GM10847 (cell line): Measurements from ENCODE around the gene TXNDC9.
"Not testable (repeated sequence)": the region's sequence is repeated elsewhere in the genome, so short reads cannot be mapped to it uniquely, and the experiment has no call there.

ENCODE experiments used
- POLR2A ChIP-seq: IDR thresholded peaks from 2 replicates; pipeline ENCODE4 v1.6.1; 2011; ENCODE audit not compliant: insufficient read length; ENCODE audit errors: extremely low read depth

Gene TXNDC9

GRCh38 chr2:99337113-99338028 lies 1.2 kb upstream of the TXNDC9 start, which contains the start of gene EIF5B:
EIF5B (plus strand) TSS chr2:99337389; CDS start chr2:99337555, 166 bp downstream.
- peak; percentile 93 for TF ChIP-seq POLR2A

- TF ChIP-seq POLR2A, result no peak
Measured at GRCh38 chr2:99336804-99337112, 625 bp upstream of the TXNDC9 start.

GRCh38 chr2:99325384-99325783 lies 10.7 kb downstream of the TXNDC9 start:
- no peak for TF ChIP-seq POLR2A

GRCh38 chr2:99317161-99317872 lies 18.8 kb downstream of the TXNDC9 start:
- TF ChIP-seq POLR2A, result no peak

GRCh38 chr2:99301097-99301496 lies 35.0 kb downstream of the TXNDC9 start, which contains the start of gene LYG1:
LYG1 (minus strand) TSS chr2:99301197; CDS start chr2:99295670, 5,527 bp downstream.
- TF ChIP-seq POLR2A, result not testable (repeated sequence)

GRCh38 chr2:99299580-99299979 lies 36.6 kb downstream of the TXNDC9 start:
- TF ChIP-seq POLR2A, result no peak

- TF ChIP-seq POLR2A, result no peak
Measured at GRCh38 chr2:99297994-99298393, 38.1 kb downstream of the TXNDC9 start.

GRCh38 chr2:99285526-99285925 lies 50.6 kb downstream of the TXNDC9 start:
- no peak for TF ChIP-seq POLR2A

GRCh38 chr2:99279969-99280695 lies 56.0 kb downstream of the TXNDC9 start:
- no peak for TF ChIP-seq POLR2A

GRCh38 chr2:99278793-99279291 lies 57.3 kb downstream of the TXNDC9 start:
- TF ChIP-seq POLR2A, result no peak

- TF ChIP-seq POLR2A, result no peak
Measured at GRCh38 chr2:99275882-99276281, 60.3 kb downstream of the TXNDC9 start.
